ENCODE measurements around the gene ARID1B.

ARID1B gene

DNA sequence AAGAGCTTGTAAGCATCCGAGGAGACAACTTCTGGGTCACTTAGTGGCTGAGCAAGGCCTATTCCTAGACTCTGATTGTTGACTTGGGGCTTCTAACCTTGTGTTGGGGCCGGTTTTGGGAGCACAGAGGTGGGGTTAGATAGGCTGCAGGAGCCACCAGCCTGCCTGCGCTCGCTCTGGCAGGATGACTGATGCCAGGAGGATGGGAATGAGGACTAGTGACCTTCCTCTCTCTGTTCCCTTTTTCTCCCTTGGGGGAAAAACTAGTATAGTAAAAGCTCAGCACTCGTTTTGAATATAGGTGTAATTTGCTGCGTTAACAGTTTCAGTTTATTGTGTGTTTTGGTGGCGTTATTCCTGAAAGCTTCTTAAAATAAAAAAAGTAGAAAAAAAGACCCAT lies 141.5 kb downstream of the ARID1B start:
- TF ChIP-seq CTCF (conservative IDR thresholded peaks at IDR 0.05; ENCODE audit: low read depth, low read length): no peak
- H3K4me3 ChIP-seq (ENCODE audit: low read depth, low read length): no peak overlapping the region
- no peak for DNase-seq (ENCODE audit: low read depth)

GRCh38 chr6:156919370-156919769 lies 142.2 kb downstream of the ARID1B start:
- TF ChIP-seq CTCF (conservative IDR thresholded peaks at IDR 0.05; ENCODE audit: low read depth, low read length): no peak
- no peak for DNase-seq (ENCODE audit: low read depth)

GRCh38 chr6:156919814-156920369 lies 142.7 kb downstream of the ARID1B start:
- DNase-seq (ENCODE audit: low read depth): no peak

More at GRCh38 chr6:156919370-156919769, 142.2 kb downstream of the ARID1B start:
- H3K4me3 ChIP-seq (ENCODE audit: low read depth, low read length): no peak overlapping the region

DNA sequence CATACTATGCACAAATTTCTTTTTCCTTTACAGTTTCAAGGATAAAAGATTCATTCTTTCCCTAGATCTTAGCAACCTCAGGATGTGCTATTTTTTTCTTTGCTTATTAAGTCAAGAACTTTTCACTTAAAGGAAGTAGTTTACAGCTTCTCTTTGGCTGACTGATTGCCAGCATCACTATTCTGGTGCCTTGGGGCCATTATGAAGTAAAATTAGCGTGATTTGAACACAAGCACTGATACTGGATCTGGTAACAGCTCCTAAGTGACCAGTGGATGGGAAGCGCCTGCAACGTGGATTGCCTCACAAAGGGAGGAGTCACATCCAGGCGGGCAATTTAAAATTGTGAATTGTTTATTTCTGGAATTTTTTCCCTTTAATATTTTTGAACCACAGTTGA lies 147.1 kb downstream of the ARID1B start:
- no peak for DNase-seq (ENCODE audit: low read depth)
- H3K4me3 ChIP-seq (ENCODE audit: low read depth, low read length): no peak overlapping the region
- no peak for TF ChIP-seq CTCF (conservative IDR thresholded peaks at IDR 0.05; ENCODE audit: low read depth, low read length)

More at GRCh38 chr6:156919814-156920369, 142.7 kb downstream of the ARID1B start:
- TF ChIP-seq CTCF (conservative IDR thresholded peaks at IDR 0.05; ENCODE audit: low read depth, low read length): no peak
- no peak overlapping the region for H3K4me3 ChIP-seq (ENCODE audit: low read depth, low read length)

GRCh38 chr6:156925026-156925425 lies 147.8 kb downstream of the ARID1B start:
- no peak overlapping the region for H3K4me3 ChIP-seq (ENCODE audit: low read depth, low read length)
- DNase-seq (ENCODE audit: low read depth): no peak
- no peak for TF ChIP-seq CTCF (conservative IDR thresholded peaks at IDR 0.05; ENCODE audit: low read depth, low read length)

- DNase-seq (ENCODE audit: low read depth): no peak
- TF ChIP-seq CTCF (conservative IDR thresholded peaks at IDR 0.05; ENCODE audit: low read depth, low read length): no peak
Observed at GRCh38 chr6:156925718-156926607, 148.8 kb downstream of the ARID1B start.

More at GRCh38 chr6:156925718-156926607, 148.8 kb downstream of the ARID1B start:
- H3K4me3 ChIP-seq (ENCODE audit: low read depth, low read length): no peak overlapping the region

Data from choroid plexus epithelial cell (primary cell).